Lower leg skin (tissue), 3 donors: ENCODE results near the gene ADGRL3.

Source experiments
- POLR2A ChIP-seq, 2 donors: fragments of 450-650 bp; IDR thresholded peaks; one replicate each; pipeline ENCODE4 v1.6.1; 2016 to 2017; ENCODE audit warnings: antibody characterized with exemption in 2 of 2, mild to moderate bottlenecking in 1 of 2, moderate library complexity in 1 of 2
- TF ChIP-seq, protein P1 (sequence below), 3 donors: fragments of 450-650 bp; IDR thresholded peaks; one replicate each; pipeline ENCODE4 v1.5.1; 2016; ENCODE audit warnings: antibody characterized with exemption in 3 of 3, mild to moderate bottlenecking in 3 of 3, moderate library complexity in 2 of 3

DNA sequence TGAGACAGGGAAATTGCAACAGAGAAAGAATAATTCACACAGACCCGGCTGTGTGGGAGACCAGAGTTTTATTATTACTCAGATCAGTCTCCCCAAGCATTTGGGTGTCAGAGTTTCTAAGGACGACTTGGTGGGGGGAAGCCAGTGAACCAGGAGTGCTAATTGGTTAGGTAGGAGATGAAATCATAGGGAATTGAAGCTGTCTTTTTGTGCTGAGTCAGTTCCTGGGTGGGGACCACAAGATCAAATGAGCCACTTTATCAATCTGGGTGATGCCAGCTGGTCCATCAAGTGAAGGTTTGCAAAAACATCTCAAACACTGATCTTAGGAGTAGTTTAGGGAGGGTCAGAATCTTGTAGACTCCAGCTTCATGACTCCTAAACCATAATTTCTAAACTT, 560.7 kb downstream of the ADGRL3 start:
- TF ChIP-seq, protein P1, sequence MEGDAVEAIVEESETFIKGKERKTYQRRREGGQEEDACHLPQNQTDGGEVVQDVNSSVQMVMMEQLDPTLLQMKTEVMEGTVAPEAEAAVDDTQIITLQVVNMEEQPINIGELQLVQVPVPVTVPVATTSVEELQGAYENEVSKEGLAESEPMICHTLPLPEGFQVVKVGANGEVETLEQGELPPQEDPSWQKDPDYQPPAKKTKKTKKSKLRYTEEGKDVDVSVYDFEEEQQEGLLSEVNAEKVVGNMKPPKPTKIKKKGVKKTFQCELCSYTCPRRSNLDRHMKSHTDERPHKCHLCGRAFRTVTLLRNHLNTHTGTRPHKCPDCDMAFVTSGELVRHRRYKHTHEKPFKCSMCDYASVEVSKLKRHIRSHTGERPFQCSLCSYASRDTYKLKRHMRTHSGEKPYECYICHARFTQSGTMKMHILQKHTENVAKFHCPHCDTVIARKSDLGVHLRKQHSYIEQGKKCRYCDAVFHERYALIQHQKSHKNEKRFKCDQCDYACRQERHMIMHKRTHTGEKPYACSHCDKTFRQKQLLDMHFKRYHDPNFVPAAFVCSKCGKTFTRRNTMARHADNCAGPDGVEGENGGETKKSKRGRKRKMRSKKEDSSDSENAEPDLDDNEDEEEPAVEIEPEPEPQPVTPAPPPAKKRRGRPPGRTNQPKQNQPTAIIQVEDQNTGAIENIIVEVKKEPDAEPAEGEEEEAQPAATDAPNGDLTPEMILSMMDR (IDR thresholded peaks at IDR 0.05): no peak
- no peak for TF ChIP-seq POLR2A (IDR thresholded peaks at IDR 0.05)
